HG03066 (cell line): ENCODE data around the gene ENDOV.

Experiments
- ATAC-seq: cut with Tn5 transposase; IDR thresholded peaks from one replicate; pipeline ENCODE4 v1.9.1; 2021; ENCODE audit warnings: low read depth; ENCODE audit not compliant: unreplicated experiment

ENDOV gene

GRCh38 chr17:80478487-80479245 lies 63.7 kb downstream of the ENDOV start:
- ATAC-seq, result no peak

- ATAC-seq, result no peak
Measured at GRCh38 chr17:80479246-80479566, 64.2 kb downstream of the ENDOV start.

GRCh38 chr17:80480248-80480647 lies 65.3 kb downstream of the ENDOV start:
- no peak for ATAC-seq

GRCh38 chr17:80481284-80482057 lies 66.5 kb downstream of the ENDOV start:
- ATAC-seq, result no peak

- ATAC-seq, result no peak
Measured at GRCh38 chr17:80482058-80482318, 67.0 kb downstream of the ENDOV start.

GRCh38 chr17:80482555-80483308 lies 67.8 kb downstream of the ENDOV start:
- no peak for ATAC-seq

GRCh38 chr17:80485846-80486245 lies 70.9 kb downstream of the ENDOV start:
- no peak for ATAC-seq

- ATAC-seq, result no peak
Measured at GRCh38 chr17:80486692-80487091, 71.7 kb downstream of the ENDOV start.

GRCh38 chr17:80487511-80487910 lies 72.5 kb downstream of the ENDOV start:
- ATAC-seq, result no peak
